Neuronal stem cell (in vitro differentiated cells): ENCODE measurements around the gene GAK.

ENCODE experiments used
- DNase-seq: peaks from one replicate; pipeline ENCODE4 v3.0.0-alpha.2; 2013; ENCODE audit warnings: low spot score
- H2AFZ ChIP-seq: one replicate; pipeline ENCODE4 v1.6.1; 2013; ENCODE audit warnings: mild to moderate bottlenecking, low read length, inconsistent platforms
- H2AK5ac ChIP-seq: 2 replicates; pipeline ENCODE4 v1.6.1; 2013; ENCODE audit warnings: low read depth, mild to moderate bottlenecking, inconsistent platforms, low read length, moderate library complexity, mixed read lengths
- H2BK120ac ChIP-seq: 2 replicates; pipeline ENCODE4 v1.6.1; 2013; ENCODE audit warnings: low read depth, mild to moderate bottlenecking, inconsistent platforms, low read length, moderate library complexity, mixed read lengths
- H2BK12ac ChIP-seq: one replicate; pipeline ENCODE4 v1.6.1; 2013; ENCODE audit warnings: low read length, inconsistent platforms
- H2BK15ac ChIP-seq: 2 replicates; pipeline ENCODE4 v1.6.1; 2013; ENCODE audit warnings: mild to moderate bottlenecking, low read length, inconsistent platforms, mixed read lengths
- H2BK5ac ChIP-seq: one replicate; pipeline ENCODE4 v1.6.1; 2013; ENCODE audit warnings: inconsistent platforms, mild to moderate bottlenecking, low read length, moderate library complexity
- H3K14ac ChIP-seq: one replicate; pipeline ENCODE4 v1.6.1; 2013; ENCODE audit warnings: low read length, inconsistent platforms
- H3K18ac ChIP-seq: 2 replicates; pipeline ENCODE4 v1.6.1; 2013; ENCODE audit warnings: low read length, inconsistent platforms
- H3K23ac ChIP-seq: 2 replicates; pipeline ENCODE4 v1.6.1; 2013; ENCODE audit warnings: low read depth, mild to moderate bottlenecking, mixed read lengths, low read length, inconsistent platforms; ENCODE audit not compliant: poor library complexity
- H3K27ac ChIP-seq: replicated peaks from 3 replicates; pipeline ENCODE4 v1.5.1; 2013; ENCODE audit warnings: low read length, inconsistent platforms
- H3K27me3 ChIP-seq, 3 experiments: 2 replicates each; pipeline ENCODE4 v1.6.1; 2013; ENCODE audit warnings: low read length in 3 of 3, mild to moderate bottlenecking in 2 of 3, inconsistent platforms in 1 of 3, low read depth in 1 of 3, mixed read lengths in 1 of 3, moderate library complexity in 1 of 3; ENCODE audit not compliant: control insufficient read depth in 3 of 3, insufficient read depth in 3 of 3
- H3K36me3 ChIP-seq, 2 donors: replicated peaks in 1 of 2; 2 replicates each; pipeline ENCODE4 v1.6.1; 2013; ENCODE audit warnings: low read length in 2 of 2; ENCODE audit not compliant: control insufficient read depth in 2 of 2, insufficient read depth in 2 of 2
- H3K4ac ChIP-seq: 2 replicates; pipeline ENCODE4 v1.6.1; 2013; ENCODE audit warnings: inconsistent platforms, mild to moderate bottlenecking, low read length, moderate library complexity
- H3K4me1 ChIP-seq, 2 donors: 1 replicate in 1 of 2; 2 replicates in 1 of 2; pipeline ENCODE4 v1.6.1; 2013; ENCODE audit warnings: low read length in 2 of 2, low read depth in 1 of 2; ENCODE audit not compliant: control insufficient read depth in 2 of 2, insufficient read depth in 1 of 2
- H3K4me2 ChIP-seq: one replicate; pipeline ENCODE4 v1.6.1; 2013; ENCODE audit warnings: mild to moderate bottlenecking, low read length, inconsistent platforms; ENCODE audit not compliant: insufficient read depth, poor library complexity, severe bottlenecking
- H3K4me3 ChIP-seq, 2 donors: 2 replicates each; pipeline ENCODE4 v1.5.1; 2013; ENCODE audit warnings: low read length in 2 of 2, mild to moderate bottlenecking in 2 of 2, inconsistent platforms in 1 of 2, moderate library complexity in 1 of 2
- H3K79me1 ChIP-seq: one replicate; pipeline ENCODE4 v1.6.1; 2013; ENCODE audit warnings: low read depth, mild to moderate bottlenecking, inconsistent platforms, low read length, moderate library complexity
- H3K9ac ChIP-seq: one replicate; pipeline ENCODE4 v1.6.1; 2013; ENCODE audit warnings: mild to moderate bottlenecking, low read depth, low read length, inconsistent platforms; ENCODE audit not compliant: poor library complexity
- H3K9me3 ChIP-seq, 2 donors: replicated peaks in 1 of 2; 2 replicates each; pipeline versions ENCODE3 to v1.6.1; 2013; ENCODE audit warnings: low read length in 2 of 2, mild to moderate bottlenecking in 2 of 2, inconsistent platforms in 1 of 2, low read depth in 1 of 2, mixed read lengths in 1 of 2, moderate library complexity in 1 of 2; ENCODE audit not compliant: control insufficient read depth in 2 of 2, insufficient read depth in 1 of 2
- H4K8ac ChIP-seq: one replicate; pipeline ENCODE4 v1.6.1; 2013; ENCODE audit warnings: low read depth, mild to moderate bottlenecking, inconsistent platforms, low read length, moderate library complexity
- H4K91ac ChIP-seq: one replicate; pipeline ENCODE4 v1.6.1; 2013; ENCODE audit warnings: low read length, low read depth, mild to moderate bottlenecking, inconsistent platforms; ENCODE audit not compliant: poor library complexity
- WGBS, 2 donors: extraction: QIAGEN DNeasy Blood & Tissue Kit; methylation state at CpG; one replicate each; pipeline ENCODE4 v1.1.7; 2013; ENCODE audit warnings: missing lambda C conversion rate in 2 of 2, mixed read lengths in 1 of 2; ENCODE audit not compliant: insufficient read length in 2 of 2, insufficient replicate concordance in 1 of 2; ENCODE audit errors: extremely low coverage in 2 of 2; 5-methylcytosine and 5-hydroxymethylcytosine counted together

Gene GAK

DNA sequence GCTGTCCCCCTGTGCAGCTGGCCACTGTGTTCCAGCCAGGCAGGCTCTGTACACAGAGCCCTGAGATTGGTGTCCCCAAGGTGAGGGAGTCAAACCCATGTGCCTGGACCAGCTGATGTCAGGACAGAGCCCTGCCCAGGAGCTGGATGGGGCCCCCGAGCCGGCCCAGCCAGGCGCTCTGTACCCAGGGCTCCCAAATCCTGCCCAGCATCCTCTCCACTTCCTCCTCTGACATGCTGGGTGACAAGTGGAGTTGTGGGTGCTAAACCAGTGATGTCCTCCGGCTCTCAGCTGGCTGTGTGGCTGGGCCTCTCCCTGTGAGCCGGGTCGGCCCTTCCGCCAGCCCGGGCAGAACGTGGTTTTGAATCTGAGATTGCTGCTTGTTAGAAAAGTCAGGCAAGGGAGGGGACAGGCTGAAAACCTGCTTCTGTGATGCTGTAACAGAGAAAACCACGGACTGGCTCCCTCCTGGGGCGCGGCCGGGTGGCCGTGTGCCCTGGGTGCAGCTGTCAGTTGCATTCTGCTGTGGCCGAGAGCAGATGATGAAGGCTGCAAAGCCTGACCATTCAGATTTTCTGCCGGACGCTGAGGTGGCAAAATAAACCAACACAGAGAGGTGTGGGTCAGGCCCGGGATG, 98.3 kb downstream of the GAK start:
- no peak overlapping the region for H3K27ac ChIP-seq
- no peak overlapping the region for H2BK120ac ChIP-seq
- WGBS, 2 donors, result no CpG with 5 or more reads among the region's 18 CpGs
- H2BK12ac ChIP-seq, result no peak overlapping the region
- no peak overlapping the region for H3K9ac ChIP-seq
- peak overlapping the region; percentile 24 for H2BK5ac ChIP-seq
- no peak overlapping the region for H2BK15ac ChIP-seq
- peak overlapping the region; percentile 71 for H3K18ac ChIP-seq
- H3K4me3 ChIP-seq, result no peak overlapping the region
- H2AFZ ChIP-seq, result no peak overlapping the region
- peak overlapping the region; percentile 31 for H3K14ac ChIP-seq
- no peak for DNase-seq
- H3K27me3 ChIP-seq, result peaks cover 0 to 17% (median under 1%) of the 10 kb centered on the region in 3 experiments
- H3K4me1 ChIP-seq, result no peaks in the 10 kb centered on the region
- peaks cover 12 to 19% of the 10 kb centered on the region in 2 donors for H3K9me3 ChIP-seq
- H3K23ac ChIP-seq, result peak overlapping the region; percentile 55
- H3K36me3 ChIP-seq, result no peaks in the 10 kb centered on the region
- no peak overlapping the region for H4K91ac ChIP-seq
- H3K4me2 ChIP-seq, result no peak overlapping the region
- H4K8ac ChIP-seq, result no peak overlapping the region
- H2AK5ac ChIP-seq, result no peak overlapping the region
- no peaks in the 10 kb centered on the region for H3K79me1 ChIP-seq
- H3K4ac ChIP-seq, result no peak overlapping the region

DNA sequence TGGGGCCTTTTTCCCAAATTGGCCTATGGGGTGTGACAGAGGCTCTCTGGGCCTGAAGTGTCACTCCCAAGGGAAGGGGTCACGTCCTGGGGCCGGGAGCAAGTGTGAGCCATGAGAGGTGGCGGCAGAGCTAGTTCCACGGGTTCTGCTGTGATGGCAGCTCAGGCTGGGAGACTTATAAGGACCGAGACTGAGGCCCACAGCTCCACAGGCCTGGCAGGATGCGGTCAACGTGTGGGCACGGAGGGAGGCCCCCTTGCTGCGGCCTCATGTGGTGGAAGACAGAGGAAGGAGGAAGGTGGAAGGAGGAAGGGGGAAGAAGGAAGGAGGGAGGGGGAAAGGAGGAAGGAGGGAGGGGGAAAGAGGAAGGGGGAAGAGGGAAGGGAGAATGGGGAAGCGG, 99.0 kb downstream of the GAK start:
- H2AFZ ChIP-seq, result no peak overlapping the region

DNA sequence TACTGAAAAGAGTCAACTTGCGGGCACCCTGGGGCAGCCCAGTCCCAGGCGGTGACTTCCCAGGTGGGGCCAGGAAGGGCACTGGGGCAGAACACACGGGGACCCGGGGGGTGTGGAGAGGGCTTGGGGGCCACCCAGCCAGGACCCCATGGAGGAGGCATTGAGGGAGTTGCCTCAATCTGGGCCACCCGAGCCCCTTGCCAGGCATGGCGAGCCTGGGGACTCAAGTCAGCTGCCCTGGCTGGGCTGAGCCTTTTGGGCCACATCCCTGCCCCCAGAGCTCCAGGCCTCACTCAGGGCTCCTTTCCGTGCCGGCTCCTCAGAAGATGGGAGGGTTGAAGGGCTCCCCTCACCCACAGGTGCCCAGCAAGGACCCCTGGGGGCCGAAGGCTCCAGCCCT, 99.6 kb downstream of the GAK start:
- no peak overlapping the region for H3K14ac ChIP-seq
- peaks cover 9 to 10% of the 10 kb centered on the region in 2 donors for H3K9me3 ChIP-seq
- no peak overlapping the region for H4K8ac ChIP-seq
- H3K18ac ChIP-seq, result no peak overlapping the region
- H4K91ac ChIP-seq, result no peak overlapping the region
- no peak overlapping the region for H2BK15ac ChIP-seq
- DNase-seq, result no peak
- no peak overlapping the region for H2AFZ ChIP-seq
- H3K4ac ChIP-seq, result no peak overlapping the region
- no peak overlapping the region for H3K27ac ChIP-seq
- no peak overlapping the region for H3K9ac ChIP-seq
- peaks cover 0 to 30% (median 12%) of the 10 kb centered on the region in 3 experiments for H3K27me3 ChIP-seq
- H3K23ac ChIP-seq, result peak overlapping the region; percentile 43
- H3K4me2 ChIP-seq, result no peak overlapping the region
- no peak overlapping the region for H3K4me3 ChIP-seq
- H2AK5ac ChIP-seq, result no peak overlapping the region
- no peaks in the 10 kb centered on the region for H3K4me1 ChIP-seq
- no peaks in the 10 kb centered on the region for H3K79me1 ChIP-seq
- H3K36me3 ChIP-seq, result no peaks in the 10 kb centered on the region
- no peak overlapping the region for H2BK5ac ChIP-seq
- WGBS, 2 donors, result no CpG with 5 or more reads among the region's 9 CpGs
- H2BK12ac ChIP-seq, result no peak overlapping the region
- no peak overlapping the region for H2BK120ac ChIP-seq

More for the DNA sequence above, 99.0 kb downstream of the GAK start:
- H3K27me3 ChIP-seq, result peaks cover 0 to 24% (median 7%) of the 10 kb centered on the region in 3 experiments
- H3K9me3 ChIP-seq, result peaks cover 11 to 15% of the 10 kb centered on the region in 2 donors
- no peak overlapping the region for H3K23ac ChIP-seq
- no peak overlapping the region for H3K4me2 ChIP-seq
- no peak overlapping the region for H2AK5ac ChIP-seq
- H3K14ac ChIP-seq, result no peak overlapping the region
- no peak overlapping the region for H3K4ac ChIP-seq
- no peak overlapping the region for H2BK12ac ChIP-seq
- H3K4me3 ChIP-seq, result no peak overlapping the region
- H4K91ac ChIP-seq, result no peak overlapping the region
- no peak overlapping the region for H4K8ac ChIP-seq
- H3K4me1 ChIP-seq, result no peaks in the 10 kb centered on the region
- H2BK15ac ChIP-seq, result no peak overlapping the region
- H3K79me1 ChIP-seq, result no peaks in the 10 kb centered on the region
- H3K36me3 ChIP-seq, result no peaks in the 10 kb centered on the region
- no peak overlapping the region for H3K27ac ChIP-seq
- H3K18ac ChIP-seq, result peak overlapping the region; percentile 76
- no peak overlapping the region for H2BK5ac ChIP-seq
- no peak for DNase-seq
- no CpG with 5 or more reads among the region's 10 CpGs for WGBS, 2 donors
- no peak overlapping the region for H2BK120ac ChIP-seq
- no peak overlapping the region for H3K9ac ChIP-seq

DNA sequence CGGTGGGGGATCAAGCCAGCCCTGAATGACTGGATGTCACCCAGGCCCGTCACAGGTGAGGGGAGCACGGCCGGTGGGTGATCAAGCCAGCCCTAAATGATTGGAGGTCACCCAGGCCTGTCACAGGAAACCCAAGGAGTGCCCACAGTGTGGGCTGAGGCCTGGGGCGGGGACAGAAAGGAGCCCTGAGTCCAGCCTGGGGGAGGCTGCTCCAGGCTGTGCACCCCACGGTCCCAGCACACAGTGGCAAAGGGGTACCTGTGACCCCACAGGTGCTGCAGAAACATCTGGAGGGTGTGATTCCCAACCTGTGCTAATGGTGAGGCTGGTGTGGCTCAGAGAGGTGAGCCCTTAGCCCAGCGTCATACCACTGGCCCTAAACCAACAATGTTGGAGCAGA, 100.0 kb downstream of the GAK start:
- H3K9me3 ChIP-seq, result peaks cover 5 to 6% of the 10 kb centered on the region in 2 donors
- no peak overlapping the region for H3K4me2 ChIP-seq
- peaks cover 1 to 2% of the 10 kb centered on the region in 2 donors for H3K4me1 ChIP-seq
- H2AK5ac ChIP-seq, result no peak overlapping the region
- H2BK120ac ChIP-seq, result no peak overlapping the region
- H3K27ac ChIP-seq, result no peak overlapping the region
- H3K27me3 ChIP-seq, result peaks cover 2 to 34% (median 16%) of the 10 kb centered on the region in 3 experiments
- no peak overlapping the region for H2BK12ac ChIP-seq
- no peak overlapping the region for H3K4ac ChIP-seq
- no peak overlapping the region for H2BK15ac ChIP-seq
- H2BK5ac ChIP-seq, result no peak overlapping the region
- H3K36me3 ChIP-seq, result no peaks in the 10 kb centered on the region
- H3K4me3 ChIP-seq, result no peak overlapping the region
- WGBS, 2 donors, result no CpG with 5 or more reads among the region's 7 CpGs
- DNase-seq, result no peak
- H2AFZ ChIP-seq, result no peak overlapping the region
- peak overlapping the region; percentile 38 for H3K14ac ChIP-seq
- H3K9ac ChIP-seq, result no peak overlapping the region
- no peak overlapping the region for H3K23ac ChIP-seq
- H3K79me1 ChIP-seq, result no peaks in the 10 kb centered on the region
- no peak overlapping the region for H3K18ac ChIP-seq
- no peak overlapping the region for H4K8ac ChIP-seq
- H4K91ac ChIP-seq, result no peak overlapping the region
